ENCODE results near the gene KLK14.

The KLK14 gene

GRCh38 chr19:51034704-51035103, 48.0 kb downstream of the KLK14 start, which contains the start of gene KLK12:
KLK12 (minus strand) TSS chr19:51035002; CDS start chr19:51034621, 381 bp downstream.
- FAIRE-seq = no peak

GRCh38 chr19:51031880-51032225, 50.8 kb downstream of the KLK14 start:
- FAIRE-seq = no peak

DNA sequence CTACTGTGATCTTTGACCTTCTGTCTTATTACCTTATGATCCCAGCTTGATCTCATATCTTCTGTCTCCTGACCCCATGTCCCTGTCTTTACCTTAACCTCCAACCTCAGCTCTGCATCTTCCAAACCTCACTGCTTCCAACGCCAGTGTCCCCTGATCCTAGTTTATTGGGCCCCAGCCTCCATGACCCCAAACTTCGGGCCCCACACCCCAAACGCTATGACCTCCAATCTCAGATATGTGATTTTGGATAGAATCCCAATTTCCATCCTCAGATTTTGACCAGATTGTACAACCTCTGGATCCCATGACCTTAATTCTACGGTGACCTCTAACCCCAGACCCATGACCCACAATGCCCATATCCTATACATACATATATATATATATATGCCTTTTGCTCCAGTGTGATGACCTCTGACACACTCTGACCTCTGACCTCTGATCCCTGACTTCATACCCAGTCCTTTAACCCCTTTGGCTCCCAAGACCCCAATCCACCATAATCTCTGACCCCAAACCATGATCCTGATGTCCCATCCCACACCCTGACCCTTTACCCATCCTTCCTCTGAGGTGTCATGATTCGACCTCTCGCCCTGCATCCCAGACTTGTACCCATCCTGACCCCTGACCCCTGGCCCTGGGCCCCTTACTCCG, 51.3 kb downstream of the KLK14 start:
- FAIRE-seq = no peak

DNA sequence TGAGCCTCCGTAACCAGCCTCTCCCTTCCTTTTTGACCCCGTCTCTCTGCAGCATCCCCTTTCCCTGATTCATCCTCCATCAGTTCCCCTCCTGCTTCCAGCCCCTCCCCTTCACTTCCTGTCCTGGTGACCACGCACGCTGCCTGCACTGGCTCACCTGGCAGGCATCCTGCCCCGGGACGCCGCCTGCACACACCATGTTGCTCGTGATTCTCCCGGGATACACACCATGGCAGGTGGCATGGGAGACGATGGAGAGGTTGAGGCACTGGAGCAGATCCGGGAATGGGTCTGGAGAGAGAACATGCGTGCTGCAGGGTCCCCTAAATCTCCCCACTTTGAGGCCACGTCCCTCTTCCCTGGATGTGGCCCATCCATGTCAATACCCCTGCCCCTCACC, 52.1 kb downstream of the KLK14 start:
- FAIRE-seq = no peak

- FAIRE-seq = no peak
These were observed 53.0 kb downstream of the KLK14 start for GRCh38 chr19:51029718-51030117.
